ENCODE results near the gene PFN3. TPM values are rescaled to one million over a fixed set of nuclear protein-coding genes. Genes with fewer than 3 reads are reported as not detected.

PFN3 gene
- total RNA-seq, 1 donor from 2014 or later: not detected

DNA sequence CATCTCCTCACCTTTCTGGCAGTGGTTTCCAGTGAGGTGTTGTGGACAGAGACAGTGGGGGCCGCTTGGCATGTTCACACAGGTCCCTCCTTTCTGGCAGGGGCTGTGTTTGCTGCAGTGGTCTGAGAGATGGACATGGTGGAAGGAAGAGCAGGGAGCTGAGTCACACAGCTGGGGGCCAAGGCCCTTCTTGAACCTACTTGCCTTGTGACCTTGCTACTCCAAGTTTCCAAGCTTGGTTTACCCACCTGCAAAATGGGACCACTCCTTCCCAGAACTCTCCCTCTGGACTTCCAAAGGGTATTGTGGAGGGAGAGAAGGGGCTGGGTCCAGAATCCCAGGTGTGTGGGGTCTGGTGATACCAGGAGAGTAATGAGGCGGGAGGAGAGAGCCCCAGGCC lies 4.9 kb upstream of the PFN3 start:
- no peaks in the 10 kb centered on the region for H3K36me3 Mint-ChIP-seq (ENCODE audit: low read depth)
- H3K27ac Mint-ChIP-seq: no peak overlapping the region
- H3K27me3 Mint-ChIP-seq (ENCODE audit: insufficient read depth): peaks cover 34% of the 10 kb centered on the region
- H3K4me3 Mint-ChIP-seq: peak overlapping the region; percentile 37
- H3K9me3 Mint-ChIP-seq: no peaks in the 10 kb centered on the region
- peaks cover 17% of the 10 kb centered on the region for H3K4me1 Mint-ChIP-seq (ENCODE audit: low read depth)
- DNase-seq (ENCODE audit: low spot score): no peak
- intact Hi-C loops (cut with micrococcal nuclease): no loop called here

DNA sequence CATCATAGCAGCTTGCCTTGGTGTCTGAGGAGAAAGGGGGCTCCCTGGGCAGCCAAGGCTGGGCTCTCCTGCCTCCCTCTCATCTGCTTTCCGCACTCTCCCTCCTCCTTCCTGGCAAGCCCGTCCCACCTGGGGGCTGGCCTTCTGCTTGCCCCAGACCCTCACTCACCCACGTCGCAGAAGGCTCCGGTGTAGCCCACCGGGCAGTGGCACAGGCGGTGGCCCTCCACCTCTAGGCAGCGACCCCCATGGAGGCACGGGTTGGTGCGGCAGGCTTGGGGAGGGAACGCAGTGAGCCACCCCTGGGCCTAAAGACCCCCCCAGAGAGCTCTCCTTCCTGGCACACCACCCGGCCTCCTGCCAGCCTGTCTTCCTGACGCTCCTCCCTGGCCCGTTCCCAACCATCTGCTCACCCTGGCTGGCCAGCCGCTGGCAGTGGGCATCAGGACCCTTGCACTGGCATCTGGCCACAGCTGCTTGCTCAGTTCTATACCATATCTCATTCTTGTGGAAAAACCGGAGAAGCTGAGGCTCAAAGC lies 4.2 kb upstream of the PFN3 start:
- H3K36me3 Mint-ChIP-seq (ENCODE audit: low read depth): no peaks in the 10 kb centered on the region
- intact Hi-C loops (cut with micrococcal nuclease): loop anchor here (1.0 kb wide), 1 partner anchor 22 kb away; the partner anchor contains the start of gene GRK6
- peak overlapping the region; percentile 37 for H3K4me3 Mint-ChIP-seq
- H3K27me3 Mint-ChIP-seq (ENCODE audit: insufficient read depth): peaks cover 34% of the 10 kb centered on the region
- DNase-seq (ENCODE audit: low spot score): no peak
- H3K27ac Mint-ChIP-seq: no peak overlapping the region
- no peaks in the 10 kb centered on the region for H3K9me3 Mint-ChIP-seq
- H3K4me1 Mint-ChIP-seq (ENCODE audit: low read depth): peaks cover 17% of the 10 kb centered on the region

GRCh38 chr5:177403792-177404640 lies 3.6 kb upstream of the PFN3 start:
- Mint-ChIP-seq H3K4me3 (peak overlapping the region; percentile 84), H3K27me3 (ENCODE audit: insufficient read depth) (peaks cover 34% of the 10 kb centered on the region), H3K36me3 (ENCODE audit: low read depth) (no peaks in the 10 kb centered on the region), H3K27ac (no peak overlapping the region), H3K9me3 (no peaks in the 10 kb centered on the region), H3K4me1 (ENCODE audit: low read depth) (peaks cover 17% of the 10 kb centered on the region)
- intact Hi-C loops (cut with micrococcal nuclease): loop anchor here (1.0 to 2.0 kb wide), 9 partner anchors 14 to 189 kb away; partner anchors contain the start of genes GRK6, LMAN2, PDLIM7 and PRR7
- peak; percentile 75 for DNase-seq (ENCODE audit: low spot score)

DNA sequence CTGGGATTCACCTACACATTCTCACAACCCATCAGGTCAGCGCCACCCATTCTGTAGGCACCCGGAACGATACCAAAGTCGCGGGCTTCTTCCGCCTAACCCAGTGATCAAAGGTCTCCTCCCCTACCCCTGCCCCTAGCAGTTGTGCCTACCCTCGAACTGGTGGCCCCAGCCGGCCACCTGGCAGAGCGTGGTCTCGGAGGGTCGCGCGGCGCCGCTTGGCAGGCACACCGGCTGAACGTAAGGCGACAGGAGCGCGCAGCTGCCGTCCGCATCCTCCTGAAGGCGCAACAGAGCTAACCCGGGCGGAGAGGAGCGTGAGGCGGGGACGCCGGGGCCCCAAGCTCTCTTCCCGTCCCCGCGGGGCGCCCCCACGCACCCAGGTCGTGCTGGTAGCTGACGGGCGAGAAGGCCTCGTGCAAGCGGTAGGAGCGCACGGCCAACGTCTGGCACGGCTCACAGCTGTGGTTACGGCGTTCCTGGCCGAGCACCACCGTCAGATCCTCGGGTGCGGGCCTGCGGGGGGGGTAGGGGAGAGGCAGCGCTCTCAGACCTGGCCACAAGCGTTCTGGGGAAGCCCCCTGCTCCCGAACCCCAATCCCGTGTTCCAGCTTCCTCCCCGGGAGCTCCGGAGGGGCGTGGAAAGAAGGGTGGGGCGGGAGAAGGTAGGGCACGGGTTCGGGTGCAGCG lies 2.8 kb upstream of the PFN3 start:
- peak; percentile 21 for DNase-seq (ENCODE audit: low spot score)
- peaks cover 17% of the 10 kb centered on the region for H3K4me1 Mint-ChIP-seq (ENCODE audit: low read depth)
- peak overlapping the region; percentile 84 for H3K4me3 Mint-ChIP-seq
- H3K27ac Mint-ChIP-seq: peak overlapping the region; percentile 48
- peaks cover 34% of the 10 kb centered on the region for H3K27me3 Mint-ChIP-seq (ENCODE audit: insufficient read depth)
- no peaks in the 10 kb centered on the region for H3K9me3 Mint-ChIP-seq
- no peaks in the 10 kb centered on the region for H3K36me3 Mint-ChIP-seq (ENCODE audit: low read depth)
- intact Hi-C loops (cut with micrococcal nuclease): loop anchor here (1.0 to 2.0 kb wide), 8 partner anchors 13 to 190 kb away; partner anchors contain the start of genes LMAN2, PDLIM7, PRR7 and TMED9

- Mint-ChIP-seq H3K9me3 (no peaks in the 10 kb centered on the region), H3K36me3 (ENCODE audit: low read depth) (no peaks in the 10 kb centered on the region)
- intact Hi-C loops (cut with micrococcal nuclease): loop anchor here (1.0 to 2.0 kb wide), 9 partner anchors 12 to 190 kb away; partner anchors contain the start of genes LMAN2, PDLIM7, PRR7 and TMED9
Measured at GRCh38 chr5:177402271-177403043, 2.0 kb upstream of the PFN3 start.

DNA sequence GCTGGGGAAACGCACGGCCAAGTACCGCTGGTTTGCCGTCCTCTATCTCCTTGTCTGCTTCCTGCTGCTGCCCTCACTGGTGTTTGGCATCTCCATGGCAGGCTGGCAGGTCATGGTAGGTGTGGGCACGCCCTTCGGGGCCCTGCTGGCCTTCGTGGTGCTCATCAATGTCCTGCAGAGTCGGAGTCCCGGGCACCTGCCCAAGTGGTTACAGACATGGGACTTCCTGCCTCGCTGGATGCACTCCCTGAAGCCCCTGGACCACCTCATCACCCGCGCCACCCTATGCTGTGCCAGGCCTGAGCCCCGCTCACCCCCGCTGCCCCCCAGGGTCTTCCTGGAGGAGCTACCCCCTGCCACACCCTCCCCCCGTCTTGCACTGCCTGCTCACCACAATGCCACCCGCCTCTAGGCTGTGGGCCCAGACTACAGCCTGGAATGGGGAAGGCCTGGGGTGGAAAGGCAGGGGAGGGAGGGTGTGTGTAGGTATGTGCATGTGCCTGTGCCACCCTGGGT lies 2.5 kb downstream of the PFN3 start:
- Mint-ChIP-seq H3K9me3 (no peaks in the 10 kb centered on the region), H3K36me3 (ENCODE audit: low read depth) (no peaks in the 10 kb centered on the region), H3K4me1 (ENCODE audit: low read depth) (peaks cover 12% of the 10 kb centered on the region), H3K4me3 (no peak overlapping the region), H3K27me3 (ENCODE audit: insufficient read depth) (peaks cover 29% of the 10 kb centered on the region), H3K27ac (no peak overlapping the region)
- intact Hi-C loops (cut with micrococcal nuclease): no loop called here
- no peak for DNase-seq (ENCODE audit: low spot score)

More at GRCh38 chr5:177402271-177403043, 2.0 kb upstream of the PFN3 start:
- DNase-seq (ENCODE audit: low spot score): peak; percentile 52
- peak overlapping the region; percentile 84 for H3K4me3 Mint-ChIP-seq
- H3K4me1 Mint-ChIP-seq (ENCODE audit: low read depth): peaks cover 17% of the 10 kb centered on the region
- peak overlapping the region; percentile 23 for H3K27ac Mint-ChIP-seq
- peaks cover 34% of the 10 kb centered on the region for H3K27me3 Mint-ChIP-seq (ENCODE audit: insufficient read depth)

- Mint-ChIP-seq H3K27me3 (ENCODE audit: insufficient read depth) (peaks cover 18% of the 10 kb centered on the region), H3K4me3 (no peak overlapping the region), H3K4me1 (ENCODE audit: low read depth) (peaks cover under 1% of the 10 kb centered on the region), H3K27ac (no peak overlapping the region), H3K36me3 (ENCODE audit: low read depth) (no peaks in the 10 kb centered on the region), H3K9me3 (no peaks in the 10 kb centered on the region)
- intact Hi-C loops (cut with micrococcal nuclease): no loop called here
- no peak for DNase-seq (ENCODE audit: low spot score)
Measured at GRCh38 chr5:177396807-177397206, 3.7 kb downstream of the PFN3 start.

GRCh38 chr5:177396078-177396477 lies 4.4 kb downstream of the PFN3 start:
- H3K4me3 Mint-ChIP-seq: no peak overlapping the region
- peaks cover 11% of the 10 kb centered on the region for H3K27me3 Mint-ChIP-seq (ENCODE audit: insufficient read depth)
- no peak overlapping the region for H3K27ac Mint-ChIP-seq
- intact Hi-C loops (cut with micrococcal nuclease): no loop called here
- H3K9me3 Mint-ChIP-seq: no peaks in the 10 kb centered on the region
- no peak for DNase-seq (ENCODE audit: low spot score)
- no peaks in the 10 kb centered on the region for H3K36me3 Mint-ChIP-seq (ENCODE audit: low read depth)
- peaks cover 5% of the 10 kb centered on the region for H3K4me1 Mint-ChIP-seq (ENCODE audit: low read depth)

DNA sequence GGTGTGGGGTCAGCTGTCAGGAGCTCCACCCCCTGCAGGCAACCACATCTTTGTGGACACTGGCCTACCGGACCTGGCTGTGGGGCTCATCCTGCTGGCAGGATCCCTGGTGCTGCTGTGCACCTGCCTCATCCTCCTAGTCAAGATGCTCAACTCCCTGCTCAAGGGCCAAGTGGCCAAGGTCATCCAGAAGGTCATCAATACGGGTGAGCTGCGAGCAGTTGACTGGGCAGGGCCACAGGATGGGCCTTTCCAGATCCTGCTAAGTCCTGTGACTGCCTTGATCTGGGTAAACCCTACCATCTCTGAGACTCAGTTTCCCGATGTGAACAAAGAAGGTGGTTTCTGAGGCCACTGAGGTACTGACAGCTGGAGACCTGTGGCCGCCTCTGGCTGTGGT lies 6.5 kb downstream of the PFN3 start:
- Mint-ChIP-seq H3K9me3 (no peaks in the 10 kb centered on the region), H3K27ac (no peak overlapping the region), H3K4me1 (ENCODE audit: low read depth) (peaks cover 24% of the 10 kb centered on the region), H3K4me3 (no peak overlapping the region), H3K36me3 (ENCODE audit: low read depth) (no peaks in the 10 kb centered on the region), H3K27me3 (ENCODE audit: insufficient read depth) (peaks cover 11% of the 10 kb centered on the region)
- DNase-seq (ENCODE audit: low spot score): no peak
- intact Hi-C loops (cut with micrococcal nuclease): no loop called here

DNA sequence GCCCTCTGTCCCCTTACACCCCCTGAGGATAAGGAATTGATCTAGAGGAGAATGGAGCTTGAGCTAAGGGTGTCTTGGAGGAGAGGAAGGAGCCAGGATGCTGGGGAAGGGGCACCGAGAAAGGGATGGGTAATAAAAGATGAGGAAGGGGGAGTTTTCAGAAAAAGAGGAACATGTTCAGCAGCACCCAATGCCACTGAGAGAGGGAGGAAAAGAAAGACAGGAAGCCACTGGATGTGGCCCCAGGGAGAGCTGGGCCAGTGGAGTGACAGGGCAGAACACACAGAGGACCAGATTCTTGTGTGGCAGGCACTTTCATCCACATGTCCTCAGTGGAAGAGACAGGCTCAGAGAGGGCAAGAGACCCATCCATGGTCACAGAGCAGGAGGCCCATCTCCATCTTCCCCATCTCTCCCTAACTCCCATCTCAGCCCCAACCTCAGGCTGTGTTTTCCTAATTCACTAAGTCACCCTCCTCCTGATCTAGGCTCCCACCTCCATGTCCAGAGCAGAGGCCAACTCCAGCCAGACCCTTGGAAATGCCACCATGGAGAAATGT lies 7.2 kb downstream of the PFN3 start:
- no peaks in the 10 kb centered on the region for H3K9me3 Mint-ChIP-seq
- intact Hi-C loops (cut with micrococcal nuclease): no loop called here

DNA sequence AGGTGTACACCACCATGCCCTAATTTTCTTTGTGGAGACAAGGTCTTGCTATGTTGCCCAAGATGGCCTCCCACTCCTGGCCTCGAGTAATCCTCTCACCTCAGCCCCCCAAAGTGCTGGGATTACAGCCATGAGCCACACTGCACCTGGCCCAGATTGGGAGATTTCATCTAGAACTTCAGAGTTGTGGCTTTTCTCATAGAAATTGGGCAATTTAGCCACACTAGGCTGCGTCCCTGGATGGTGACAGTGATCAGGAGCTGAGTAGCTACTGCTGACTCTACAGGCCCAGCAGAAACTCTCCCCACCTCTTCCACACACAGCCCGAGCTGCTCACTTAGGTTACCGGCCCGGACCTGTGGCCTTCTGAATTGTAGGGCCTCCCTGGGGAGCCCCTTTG lies 7.7 kb downstream of the PFN3 start:
- no peak for DNase-seq (ENCODE audit: low spot score)
- Mint-ChIP-seq H3K4me3 (no peak overlapping the region), H3K36me3 (ENCODE audit: low read depth) (no peaks in the 10 kb centered on the region), H3K4me1 (ENCODE audit: low read depth) (peaks cover 34% of the 10 kb centered on the region), H3K9me3 (no peaks in the 10 kb centered on the region), H3K27me3 (ENCODE audit: insufficient read depth) (peaks cover 11% of the 10 kb centered on the region), H3K27ac (no peak overlapping the region)
- intact Hi-C loops (cut with micrococcal nuclease): no loop called here

More for the DNA sequence above, 7.2 kb downstream of the PFN3 start:
- no peak overlapping the region for H3K27ac Mint-ChIP-seq
- H3K27me3 Mint-ChIP-seq (ENCODE audit: insufficient read depth): peaks cover 11% of the 10 kb centered on the region
- H3K4me1 Mint-ChIP-seq (ENCODE audit: low read depth): peaks cover 31% of the 10 kb centered on the region
- H3K36me3 Mint-ChIP-seq (ENCODE audit: low read depth): no peaks in the 10 kb centered on the region
- no peak for DNase-seq (ENCODE audit: low spot score)
- H3K4me3 Mint-ChIP-seq: no peak overlapping the region

All from activated T-helper 1 cell treated with anti-CD3 and anti-CD28 coated beads, Interleukin-12 subunit alpha, Interleukin-12 subunit beta, Interleukin-2, Interleukin-4 antibody, amounts not matched to agents 30 ng/mL and 10 ng/mL and 1 ng/mL, durations not matched to agents 14 hours and 24 hours and 36 hours (primary cell).